Kidney (tissue), 14 donors: ENCODE results near the gene JAK1. TPM values are rescaled to one million over a fixed set of nuclear protein-coding genes. Genes with fewer than 3 reads are reported as not detected.

Experiments
- DNase-seq, 5 donors: peaks; one replicate each; pipeline ENCODE4 v3.0.0-alpha.2; 2013 to 2020
- FAIRE-seq: peaks from 2 replicates; lab custom pipeline; 2012; peaks lifted over from hg19 to GRCh38; lab: Jason Lieb, UNC
- H3K27ac ChIP-seq, 2 donors: one replicate each; pipeline ENCODE4 v1.7.0; 2013; ENCODE audit warnings: low read depth in 2 of 2, low read length in 2 of 2, inconsistent platforms in 1 of 2
- H3K27me3 ChIP-seq: one replicate; pipeline ENCODE4 v1.7.1; 2013; ENCODE audit warnings: low read length, inconsistent platforms; ENCODE audit not compliant: control insufficient read depth, insufficient read depth
- H3K36me3 ChIP-seq, 3 donors: one replicate each; pipeline versions ENCODE4 v1.7.0 to v1.7.1; 2013; ENCODE audit warnings: low read length in 3 of 3, control low read depth in 1 of 3, inconsistent platforms in 1 of 3; ENCODE audit not compliant: insufficient read depth in 3 of 3, control insufficient read depth in 2 of 3
- H3K4me1 ChIP-seq, 3 donors: one replicate each; pipeline versions ENCODE4 v1.7.0 to v1.7.1; 2013; ENCODE audit warnings: low read length in 3 of 3, inconsistent platforms in 1 of 3, low read depth in 1 of 3; ENCODE audit not compliant: control insufficient read depth in 2 of 3, insufficient read depth in 2 of 3
- H3K4me3 ChIP-seq, 3 donors: one replicate each; pipeline versions ENCODE4 v1.7.0 to v1.8.1; 2013; ENCODE audit warnings: low read length in 3 of 3, control low read depth in 1 of 3, inconsistent platforms in 1 of 3
- H3K9ac ChIP-seq, 3 donors: one replicate each; pipeline versions ENCODE4 v1.7.0 to v1.7.1; 2013; ENCODE audit warnings: low read length in 3 of 3, control low read depth in 1 of 3, inconsistent platforms in 1 of 3
- H3K9me3 ChIP-seq, 3 donors: one replicate each; pipeline versions ENCODE4 v1.7.0 to v1.7.1; 2013; ENCODE audit warnings: low read length in 3 of 3, control low read depth in 1 of 3, inconsistent platforms in 1 of 3; ENCODE audit not compliant: control insufficient read depth in 2 of 3, insufficient read depth in 1 of 3
- intact Hi-C: fragments of 100-400 bp; cut with DNase I; formaldehyde crosslinking; loops from one replicate; pipeline ENCODE4 v1.11.1; 2022
- polyA plus RNA-seq: library from polyadenylated mRNA; stranded (reverse); fragments of 350-450 nt; fragmentation: Illumina TruSeq; extraction: RNeasy Lipid Tissue Mini Kit (QIAGEN cat#74804); gene quantifications from one replicate; pipeline ENCODE4 v1.2.3, GENCODE V29; 2014; ENCODE audit warnings: low read depth, low replicate concordance; ENCODE audit not compliant: insufficient read depth
- total RNA-seq: library from RNA; stranded (reverse); fragmentation: NEBNext Ultra II Directional; extraction: Animal tissue kit (Norgen Biotek cat#: 25700); gene quantifications from one replicate; pipeline ENCODE4 v1.2.1, GENCODE V29; 2021
- TF ChIP-seq, protein P1 (sequence below): IDR thresholded peaks from 3 replicates; pipeline ENCODE4 v1.5.1; 2012; ENCODE audit warnings: mild to moderate bottlenecking, moderate library complexity, borderline replicate concordance; ENCODE audit not compliant: insufficient read depth; ENCODE audit errors: extremely low read depth
- donor health status: control.
- donor health status: control.
- donor health status: control.
- donor health status: control.
- donor health status: control.
- donor health status: DM: yes; HTN: yes; CAD: no.
- donor health status: Normal renal cell carcinoma (clear cell type).

The JAK1 gene
- total and polyA plus RNA-seq, 2 donors from 2014 or later = 33.6 to 173 TPM

GRCh38 chr1:64890699-64891447 is 75.5 kb downstream of the JAK1 start:
- intact Hi-C loops = no loop called here
- Histone ChIP-seq H3K9me3 (no peaks in the 10 kb centered on the region), H3K27me3 (no peaks in the 10 kb centered on the region), H3K4me1 (peaks cover 0 to 25% (median 20%) of the 10 kb centered on the region in 3 donors), H3K4me3 (no peak overlapping the region), H3K9ac (no peak overlapping the region), H3K27ac (no peak overlapping the region), H3K36me3 (no peaks in the 10 kb centered on the region)
- no peak for FAIRE-seq
- no peak for DNase-seq
- TF ChIP-seq, protein P1, sequence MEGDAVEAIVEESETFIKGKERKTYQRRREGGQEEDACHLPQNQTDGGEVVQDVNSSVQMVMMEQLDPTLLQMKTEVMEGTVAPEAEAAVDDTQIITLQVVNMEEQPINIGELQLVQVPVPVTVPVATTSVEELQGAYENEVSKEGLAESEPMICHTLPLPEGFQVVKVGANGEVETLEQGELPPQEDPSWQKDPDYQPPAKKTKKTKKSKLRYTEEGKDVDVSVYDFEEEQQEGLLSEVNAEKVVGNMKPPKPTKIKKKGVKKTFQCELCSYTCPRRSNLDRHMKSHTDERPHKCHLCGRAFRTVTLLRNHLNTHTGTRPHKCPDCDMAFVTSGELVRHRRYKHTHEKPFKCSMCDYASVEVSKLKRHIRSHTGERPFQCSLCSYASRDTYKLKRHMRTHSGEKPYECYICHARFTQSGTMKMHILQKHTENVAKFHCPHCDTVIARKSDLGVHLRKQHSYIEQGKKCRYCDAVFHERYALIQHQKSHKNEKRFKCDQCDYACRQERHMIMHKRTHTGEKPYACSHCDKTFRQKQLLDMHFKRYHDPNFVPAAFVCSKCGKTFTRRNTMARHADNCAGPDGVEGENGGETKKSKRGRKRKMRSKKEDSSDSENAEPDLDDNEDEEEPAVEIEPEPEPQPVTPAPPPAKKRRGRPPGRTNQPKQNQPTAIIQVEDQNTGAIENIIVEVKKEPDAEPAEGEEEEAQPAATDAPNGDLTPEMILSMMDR = no peak

DNA sequence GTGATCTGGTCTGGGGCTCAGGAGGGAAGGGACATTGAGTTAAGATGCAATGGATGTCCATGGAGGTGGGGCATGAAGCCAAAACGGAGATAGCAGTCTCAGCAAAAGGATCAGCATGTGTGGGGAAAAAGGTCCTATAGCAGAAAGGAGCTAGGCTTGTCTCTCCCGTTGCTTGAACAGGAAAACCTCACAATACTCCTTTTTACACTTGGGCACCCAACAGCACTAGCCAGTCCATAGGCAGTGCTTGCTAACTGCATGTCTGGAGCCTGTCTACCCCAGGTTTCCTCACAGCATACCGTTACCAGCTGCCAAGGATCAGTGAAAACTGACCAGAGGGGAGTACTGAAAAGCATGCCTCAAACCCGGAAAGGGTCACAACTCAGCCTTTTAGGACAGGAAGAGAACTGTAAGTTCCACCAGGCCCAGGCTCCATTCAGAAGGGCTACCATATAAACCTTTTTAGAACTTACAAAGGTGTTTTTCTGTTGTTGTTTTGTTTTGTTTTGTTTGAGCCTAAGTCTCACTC is 78.6 kb downstream of the JAK1 start:
- Histone ChIP-seq H3K36me3 (peaks cover 0 to 8% (median 2%) of the 10 kb centered on the region in 3 donors), H3K27me3 (no peaks in the 10 kb centered on the region), H3K4me3 (no peak overlapping the region), H3K4me1 (peaks cover 0 to 14% (median 11%) of the 10 kb centered on the region in 3 donors), H3K9ac (no peak overlapping the region), H3K9me3 (no peaks in the 10 kb centered on the region), H3K27ac (no peak overlapping the region)
- no peak for FAIRE-seq
- intact Hi-C loops = no loop called here
- peak in 1 of 5 donors; percentile 30 for DNase-seq
- TF ChIP-seq, protein P1 = no peak

DNA sequence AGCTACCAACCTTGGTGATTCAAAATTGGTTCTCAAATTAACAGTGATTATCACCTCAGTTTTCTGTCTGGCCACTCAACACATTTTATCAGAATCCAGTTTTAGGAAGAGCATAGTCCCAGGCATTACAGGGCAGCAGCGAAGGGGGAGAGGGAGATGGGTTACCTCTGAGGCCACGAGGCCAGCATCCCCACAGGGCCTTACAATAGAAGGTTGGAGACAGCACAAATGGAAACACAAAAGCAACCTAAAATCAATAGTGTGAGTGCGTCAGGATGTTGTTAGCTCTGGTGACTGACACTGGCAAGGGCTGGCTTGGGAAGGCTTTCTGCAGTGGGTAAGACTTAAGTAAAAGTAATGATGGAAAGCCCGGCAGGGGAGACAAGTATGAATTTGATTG is 79.5 kb downstream of the JAK1 start:
- no peak for FAIRE-seq
- intact Hi-C loops = no loop called here
- no peaks in the 10 kb centered on the region for H3K9me3 ChIP-seq
- no peaks in the 10 kb centered on the region for H3K27me3 ChIP-seq
- no peak overlapping the region for H3K9ac ChIP-seq
- no peak overlapping the region for H3K27ac ChIP-seq
- no peak for DNase-seq
- H3K4me1 ChIP-seq = peaks cover 0 to 13% (median 9%) of the 10 kb centered on the region in 3 donors
- H3K36me3 ChIP-seq = peaks cover 0 to 16% (median 2%) of the 10 kb centered on the region in 3 donors
- H3K4me3 ChIP-seq = no peak overlapping the region
- TF ChIP-seq, protein P1 = no peak
